GM12891 (cell line): ENCODE measurements around the gene TRERF1.

Experiments
- PAX5 ChIP-seq: IDR thresholded peaks from 2 replicates; pipeline ENCODE4 v1.6.1; 2011; ENCODE audit warnings: low read length, moderate library complexity, mild to moderate bottlenecking; ENCODE audit not compliant: insufficient read depth, severe bottlenecking
- POLR2A ChIP-seq: IDR thresholded peaks from 2 replicates; pipeline ENCODE4 v1.6.1; 2011; ENCODE audit warnings: low read depth, low read length, control low read depth
- POLR2AphosphoS5 ChIP-seq: IDR thresholded peaks from 2 replicates; pipeline ENCODE4 v1.6.1; 2011; ENCODE audit warnings: low read depth, low read length, control low read depth
- POU2F2 ChIP-seq: IDR thresholded peaks from 2 replicates; pipeline ENCODE4 v1.6.1; 2011; ENCODE audit warnings: low read depth, mild to moderate bottlenecking, control low read depth, low read length, moderate library complexity
- SPI1 ChIP-seq: IDR thresholded peaks from 2 replicates; pipeline ENCODE4 v1.6.1; 2011; ENCODE audit warnings: low read depth, low read length, control low read depth
- TAF1 ChIP-seq: IDR thresholded peaks from 2 replicates; pipeline ENCODE4 v1.6.1; 2011; ENCODE audit warnings: low read depth, low read length, control low read depth

DNA sequence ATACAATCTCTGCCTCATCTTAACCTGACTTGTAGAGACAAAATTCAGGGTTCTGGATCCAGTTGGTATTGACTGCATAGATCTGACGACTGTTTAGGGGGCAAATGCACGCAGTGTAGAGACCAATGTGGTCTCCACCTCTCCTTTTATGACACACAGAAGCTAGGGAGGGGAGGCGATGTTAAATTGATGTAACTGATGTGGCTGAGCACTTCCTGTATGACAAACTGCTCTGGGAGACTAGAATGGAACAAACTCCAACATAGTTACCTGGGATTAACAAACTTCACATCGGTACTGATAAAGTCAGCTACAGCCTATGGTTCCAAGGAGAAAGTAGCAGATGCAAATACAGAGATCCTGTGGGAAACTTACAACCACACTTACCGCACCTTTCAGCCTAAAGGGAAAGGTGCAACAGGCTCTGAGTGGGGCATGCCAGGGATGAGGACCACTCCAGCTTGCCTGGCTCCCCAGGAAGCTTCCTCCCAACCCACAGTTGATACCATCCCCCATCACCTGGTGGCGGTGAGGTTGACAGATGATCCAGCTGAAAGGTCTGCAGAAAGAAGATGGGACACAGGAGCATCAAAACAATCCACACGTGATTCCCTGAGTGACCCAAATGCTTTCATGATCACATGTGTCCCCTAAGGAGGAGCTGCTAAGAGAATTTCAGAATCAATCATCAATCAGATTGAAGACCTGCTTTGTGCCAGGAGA is 173.4 kb downstream of the TRERF1 start:
- no peak for TF ChIP-seq POLR2AphosphoS5
- no peak for TF ChIP-seq POLR2A
- no peak for TF ChIP-seq SPI1
- no peak for TF ChIP-seq POU2F2
- TF ChIP-seq TAF1, result no peak
- TF ChIP-seq PAX5, result no peak
